Mucosa of rectum (tissue), 2 donors: ENCODE results near the gene TP63.

Experiments
- H3K27ac ChIP-seq, 2 donors: one replicate each; pipeline ENCODE4 v1.7.0; 2013; ENCODE audit warnings: inconsistent platforms in 2 of 2, low read depth in 2 of 2, low read length in 2 of 2
- H3K27me3 ChIP-seq, 2 donors: one replicate each; pipeline ENCODE4 v1.7.0; 2013; ENCODE audit warnings: low read length in 2 of 2; ENCODE audit not compliant: control insufficient read depth in 2 of 2, insufficient read depth in 2 of 2
- H3K36me3 ChIP-seq, 2 donors: one replicate each; pipeline ENCODE4 v1.7.0; 2013; ENCODE audit warnings: low read length in 2 of 2; ENCODE audit not compliant: control insufficient read depth in 2 of 2, insufficient read depth in 2 of 2
- H3K4me1 ChIP-seq, 2 donors: one replicate each; pipeline ENCODE4 v1.7.0; 2013; ENCODE audit warnings: low read length in 2 of 2, mild to moderate bottlenecking in 1 of 2; ENCODE audit not compliant: control insufficient read depth in 2 of 2, insufficient read depth in 2 of 2
- H3K4me3 ChIP-seq, 2 donors: one replicate each; pipeline ENCODE4 v1.7.0; 2013; ENCODE audit warnings: low read length in 2 of 2
- H3K9ac ChIP-seq, 2 donors: one replicate each; pipeline ENCODE4 v1.7.0; 2013; ENCODE audit warnings: low read length in 2 of 2, low read depth in 1 of 2, mild to moderate bottlenecking in 1 of 2
- H3K9me3 ChIP-seq, 2 donors: one replicate each; pipeline ENCODE4 v1.7.0; 2013; ENCODE audit warnings: low read length in 2 of 2; ENCODE audit not compliant: control insufficient read depth in 2 of 2
- donor health status: healthy.
- donor health status: Normal muscosa, but diverticular disease.

TP63 gene

GRCh38 chr3:189758186-189758585 is 127.0 kb downstream of the TP63 start:
- Histone ChIP-seq H3K4me3 (no peak overlapping the region), H3K4me1 (no peaks in the 10 kb centered on the region), H3K9ac (no peak overlapping the region), H3K27me3 (no peaks in the 10 kb centered on the region), H3K9me3 (no peaks in the 10 kb centered on the region), H3K36me3 (no peaks in the 10 kb centered on the region), H3K27ac (no peak overlapping the region)

DNA sequence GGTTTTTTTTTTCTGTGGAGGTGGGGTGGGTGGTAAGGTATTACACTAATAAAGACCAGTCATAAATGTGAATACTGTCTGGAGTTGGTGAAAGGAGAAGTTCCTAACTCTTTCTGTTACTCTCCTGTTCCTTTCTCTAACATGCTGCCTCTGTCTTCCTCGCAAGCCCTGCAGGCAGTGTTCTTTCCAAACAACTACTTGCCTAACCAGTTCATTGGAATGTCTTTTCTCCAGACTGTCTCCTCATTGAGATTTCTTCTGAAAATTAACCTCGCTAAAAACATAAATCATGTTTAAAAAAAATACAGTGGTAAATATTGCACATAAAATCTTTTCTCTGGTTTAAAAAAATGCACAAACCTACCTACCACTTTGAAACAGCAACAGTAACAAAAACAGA is 135.2 kb downstream of the TP63 start:
- no peak overlapping the region for H3K9ac ChIP-seq
- no peaks in the 10 kb centered on the region for H3K27me3 ChIP-seq
- no peaks in the 10 kb centered on the region for H3K9me3 ChIP-seq
- H3K4me3 ChIP-seq, result no peak overlapping the region
- no peaks in the 10 kb centered on the region for H3K4me1 ChIP-seq
- H3K27ac ChIP-seq, result no peak overlapping the region
- H3K36me3 ChIP-seq, result no peaks in the 10 kb centered on the region

GRCh38 chr3:189771842-189772450 is 140.8 kb downstream of the TP63 start:
- no peak overlapping the region for H3K4me3 ChIP-seq
- no peaks in the 10 kb centered on the region for H3K27me3 ChIP-seq
- H3K9ac ChIP-seq, result no peak overlapping the region
- H3K36me3 ChIP-seq, result no peaks in the 10 kb centered on the region
- no peak overlapping the region for H3K27ac ChIP-seq
- no peaks in the 10 kb centered on the region for H3K9me3 ChIP-seq
- no peaks in the 10 kb centered on the region for H3K4me1 ChIP-seq

DNA sequence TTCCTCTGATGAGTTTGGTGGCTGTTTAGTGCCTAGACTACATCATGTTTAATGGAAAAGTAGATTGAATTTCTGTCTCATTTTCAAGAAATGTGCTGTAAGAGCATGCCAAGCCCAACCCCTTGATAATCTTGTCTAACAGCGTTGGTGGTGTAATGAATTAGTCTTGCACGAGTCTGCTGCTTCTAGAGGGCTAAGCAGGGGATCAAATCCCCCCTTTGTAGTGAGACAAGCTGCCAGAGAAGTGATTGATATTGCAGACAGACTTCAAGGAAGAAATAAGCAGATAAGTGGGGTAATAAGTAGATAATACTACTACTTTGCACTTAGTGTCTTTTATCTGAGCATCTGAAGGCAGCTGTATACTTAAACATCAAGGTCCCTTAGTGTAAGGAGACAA is 141.4 kb downstream of the TP63 start:
- no peak overlapping the region for H3K27ac ChIP-seq
- no peak overlapping the region for H3K4me3 ChIP-seq
- no peaks in the 10 kb centered on the region for H3K36me3 ChIP-seq
- no peaks in the 10 kb centered on the region for H3K9me3 ChIP-seq
- H3K9ac ChIP-seq, result no peak overlapping the region
- no peaks in the 10 kb centered on the region for H3K4me1 ChIP-seq
- H3K27me3 ChIP-seq, result no peaks in the 10 kb centered on the region

DNA sequence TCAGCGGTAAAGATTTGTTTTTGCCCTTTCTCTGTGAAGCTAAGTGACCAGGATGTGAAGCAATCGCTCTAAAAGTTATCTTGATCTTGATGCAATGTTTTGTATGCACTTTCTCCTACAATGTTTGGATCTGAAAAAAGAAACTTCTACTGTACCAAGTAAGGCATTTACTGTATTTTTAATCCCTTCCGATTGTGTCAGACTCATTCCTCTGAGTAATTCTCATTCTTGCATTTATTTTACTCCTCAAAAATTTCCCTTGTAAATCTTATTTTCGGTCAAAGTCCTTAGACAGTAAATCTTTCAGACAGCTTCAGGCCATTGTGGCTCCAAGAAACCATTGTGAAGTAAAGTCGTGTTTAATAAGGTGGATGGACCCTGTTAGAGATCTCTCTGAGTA is 141.9 kb downstream of the TP63 start:
- Histone ChIP-seq H3K9ac (no peak overlapping the region), H3K4me1 (no peaks in the 10 kb centered on the region), H3K36me3 (no peaks in the 10 kb centered on the region), H3K9me3 (no peaks in the 10 kb centered on the region), H3K27me3 (no peaks in the 10 kb centered on the region), H3K27ac (no peak overlapping the region), H3K4me3 (no peak overlapping the region)

DNA sequence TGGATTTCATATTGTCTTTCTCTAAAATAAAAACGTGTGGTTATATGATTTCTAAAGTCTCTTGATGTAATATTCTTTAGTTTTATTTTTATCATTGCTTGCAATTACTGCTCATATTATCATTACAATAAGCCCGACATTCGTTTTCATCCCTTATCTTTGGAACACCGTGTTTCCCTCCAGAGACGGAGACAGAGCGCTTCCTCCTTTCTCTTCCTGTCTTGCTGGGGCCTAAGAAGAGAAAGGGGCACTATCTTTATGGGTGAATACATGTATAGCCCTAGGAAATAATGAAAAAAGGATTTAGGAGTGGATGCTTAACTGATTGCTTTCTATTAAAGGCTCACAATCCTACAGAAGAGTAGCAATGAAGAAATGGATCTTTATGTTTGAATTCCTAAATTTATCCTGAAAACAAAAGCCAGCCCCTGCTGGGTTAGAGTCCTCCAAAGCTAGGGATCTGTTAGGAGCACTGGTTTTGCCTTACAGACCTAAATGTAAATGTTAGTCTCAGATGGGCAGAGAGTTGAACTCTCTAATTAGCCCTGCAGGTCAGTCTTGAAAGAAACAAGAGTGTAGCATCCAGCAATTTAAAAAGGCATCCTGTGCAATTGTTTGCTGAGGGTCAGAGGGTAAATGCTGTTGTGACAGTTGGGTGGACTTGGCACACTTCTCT is 145.1 kb downstream of the TP63 start:
- H3K27me3 ChIP-seq, result no peaks in the 10 kb centered on the region
- H3K4me1 ChIP-seq, result no peaks in the 10 kb centered on the region
- no peaks in the 10 kb centered on the region for H3K36me3 ChIP-seq
- no peak overlapping the region for H3K9ac ChIP-seq
- H3K27ac ChIP-seq, result no peak overlapping the region
- H3K4me3 ChIP-seq, result no peak overlapping the region
- H3K9me3 ChIP-seq, result no peaks in the 10 kb centered on the region

- H3K27ac ChIP-seq, result no peak overlapping the region
- no peaks in the 10 kb centered on the region for H3K36me3 ChIP-seq
- H3K4me1 ChIP-seq, result no peaks in the 10 kb centered on the region
- H3K9me3 ChIP-seq, result no peaks in the 10 kb centered on the region
- H3K27me3 ChIP-seq, result no peaks in the 10 kb centered on the region
- no peak overlapping the region for H3K9ac ChIP-seq
- no peak overlapping the region for H3K4me3 ChIP-seq
Observed at GRCh38 chr3:189778340-189778950, 147.3 kb downstream of the TP63 start.

DNA sequence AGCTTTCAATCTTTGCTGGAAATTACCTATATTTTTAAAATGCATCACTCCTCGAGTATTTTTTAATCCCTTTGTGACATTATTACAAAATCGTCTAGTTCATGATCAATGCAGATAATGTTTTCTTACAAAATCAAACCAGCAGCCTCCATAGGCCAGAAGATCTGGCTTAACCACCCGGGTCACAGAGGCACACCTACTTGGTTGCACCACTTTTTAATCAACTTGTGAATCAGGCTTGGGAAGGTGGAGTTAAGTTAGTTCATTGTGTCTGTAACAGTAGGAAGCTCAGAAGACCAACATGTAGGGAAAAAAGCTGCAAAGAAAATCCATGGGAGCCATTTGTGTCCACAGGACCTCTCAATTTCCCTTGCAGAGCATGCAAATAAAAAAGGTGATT is 148.0 kb downstream of the TP63 start:
- H3K27me3 ChIP-seq, result no peaks in the 10 kb centered on the region
- no peak overlapping the region for H3K4me3 ChIP-seq
- no peaks in the 10 kb centered on the region for H3K9me3 ChIP-seq
- no peak overlapping the region for H3K9ac ChIP-seq
- H3K27ac ChIP-seq, result no peak overlapping the region
- no peaks in the 10 kb centered on the region for H3K4me1 ChIP-seq
- H3K36me3 ChIP-seq, result no peaks in the 10 kb centered on the region

- no peak overlapping the region for H3K4me3 ChIP-seq
- H3K9ac ChIP-seq, result no peak overlapping the region
- no peaks in the 10 kb centered on the region for H3K4me1 ChIP-seq
- no peaks in the 10 kb centered on the region for H3K36me3 ChIP-seq
- H3K27me3 ChIP-seq, result no peaks in the 10 kb centered on the region
- H3K27ac ChIP-seq, result no peak overlapping the region
- no peaks in the 10 kb centered on the region for H3K9me3 ChIP-seq
Observed at GRCh38 chr3:189780546-189781270, 149.5 kb downstream of the TP63 start.

- H3K4me1 ChIP-seq, result no peaks in the 10 kb centered on the region
- no peaks in the 10 kb centered on the region for H3K36me3 ChIP-seq
- H3K9ac ChIP-seq, result no peak overlapping the region
- H3K4me3 ChIP-seq, result no peak overlapping the region
- H3K27me3 ChIP-seq, result no peaks in the 10 kb centered on the region
- H3K9me3 ChIP-seq, result no peaks in the 10 kb centered on the region
- no peak overlapping the region for H3K27ac ChIP-seq
Observed at GRCh38 chr3:189781415-189781814, 150.2 kb downstream of the TP63 start.
